Pons (tissue), 1 donor: ENCODE results near the gene CNNM4.

Experiments
- DNase-seq: peaks from one replicate; pipeline ENCODE4 v3.0.0-alpha.2; 2016; ENCODE audit warnings: low spot score

CNNM4 gene

DNA sequence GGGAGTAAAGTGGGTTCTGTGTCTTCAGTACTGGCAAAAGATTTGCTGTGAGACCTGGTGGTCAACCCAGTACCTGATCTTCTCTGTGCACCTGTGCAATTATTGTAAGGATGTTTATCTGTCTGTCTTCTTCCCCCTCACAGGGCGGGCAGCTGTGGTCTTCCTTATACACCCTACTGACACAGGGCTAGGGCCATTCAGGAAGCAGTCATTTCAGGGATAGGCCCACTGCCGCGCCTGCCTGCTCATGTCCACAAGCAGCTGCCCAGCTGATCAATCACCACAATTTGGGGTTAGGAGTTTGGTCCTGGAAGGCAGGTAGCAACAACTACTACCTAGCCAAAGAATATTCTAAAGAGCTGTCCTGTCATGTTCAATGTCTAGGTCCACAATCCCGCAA lies 1.2 kb upstream of the CNNM4 start:
- no peak for DNase-seq

DNA sequence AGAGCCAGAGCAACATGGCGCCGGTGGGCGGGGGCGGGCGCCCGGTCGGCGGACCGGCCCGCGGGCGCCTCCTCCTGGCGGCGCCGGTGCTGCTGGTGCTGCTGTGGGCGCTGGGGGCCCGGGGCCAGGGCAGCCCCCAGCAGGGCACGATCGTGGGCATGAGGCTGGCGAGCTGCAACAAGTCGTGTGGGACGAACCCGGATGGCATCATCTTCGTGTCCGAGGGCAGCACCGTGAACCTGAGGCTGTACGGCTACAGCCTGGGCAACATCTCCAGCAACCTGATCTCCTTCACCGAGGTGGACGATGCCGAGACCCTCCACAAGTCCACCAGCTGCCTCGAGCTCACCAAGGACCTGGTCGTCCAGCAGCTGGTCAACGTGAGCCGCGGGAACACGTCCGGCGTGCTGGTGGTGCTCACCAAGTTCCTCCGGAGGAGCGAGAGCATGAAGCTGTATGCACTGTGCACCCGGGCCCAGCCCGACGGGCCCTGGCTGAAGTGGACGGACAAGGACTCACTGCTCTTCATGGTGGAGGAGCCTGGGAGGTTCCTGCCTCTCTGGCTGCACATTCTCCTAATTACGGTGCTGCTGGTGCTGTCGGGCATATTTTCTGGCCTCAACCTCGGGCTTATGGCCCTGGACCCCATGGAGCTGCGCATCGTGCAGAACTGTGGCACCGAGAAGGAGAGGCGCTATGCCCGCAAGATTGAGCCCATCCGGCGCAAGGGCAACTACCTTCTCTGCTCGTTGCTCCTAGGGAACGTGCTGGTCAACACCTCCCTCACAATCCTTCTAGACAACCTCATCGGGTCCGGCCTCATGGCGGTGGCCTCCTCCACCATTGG lies 507 bp downstream of the CNNM4 start:
- DNase-seq, result no peak

DNA sequence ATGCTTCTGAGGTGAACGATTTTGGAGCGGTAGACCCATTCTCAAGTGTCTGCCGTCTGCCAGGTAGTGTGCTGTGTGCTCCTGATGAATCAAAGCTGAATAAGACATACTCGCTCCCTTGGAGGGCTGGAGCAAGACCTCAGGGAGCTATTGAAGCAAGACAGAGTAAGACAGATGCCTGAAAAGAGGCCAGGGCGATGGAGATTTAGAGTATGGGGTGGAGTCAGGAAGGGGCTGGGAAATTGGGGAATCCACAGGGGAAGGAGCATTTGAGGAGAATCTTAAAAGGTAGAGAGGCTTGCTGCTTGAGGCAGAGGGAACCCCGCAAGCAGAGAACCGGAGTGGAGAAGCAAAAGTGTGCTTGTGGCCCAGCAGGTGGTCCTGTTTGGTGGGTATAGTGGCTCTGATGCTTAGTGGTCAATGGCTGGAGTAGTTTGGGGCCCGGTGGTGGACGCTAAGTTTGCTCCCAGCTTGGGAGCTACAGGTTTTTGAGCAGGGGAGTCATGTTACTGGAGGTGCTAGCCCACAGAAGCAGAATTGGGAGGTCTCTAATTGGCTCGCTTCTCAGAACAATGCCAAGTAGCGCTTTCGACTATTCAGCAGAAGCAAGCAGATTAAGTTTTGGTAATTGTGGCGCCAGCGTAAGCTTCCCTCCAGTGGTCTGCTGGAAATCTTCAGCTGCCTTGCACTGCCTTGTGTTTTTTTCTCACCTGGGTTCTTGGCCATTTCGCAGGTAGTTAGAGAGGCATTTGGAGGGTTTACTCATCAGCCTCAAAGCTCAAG lies 2.0 kb downstream of the CNNM4 start:
- no peak for DNase-seq

DNA sequence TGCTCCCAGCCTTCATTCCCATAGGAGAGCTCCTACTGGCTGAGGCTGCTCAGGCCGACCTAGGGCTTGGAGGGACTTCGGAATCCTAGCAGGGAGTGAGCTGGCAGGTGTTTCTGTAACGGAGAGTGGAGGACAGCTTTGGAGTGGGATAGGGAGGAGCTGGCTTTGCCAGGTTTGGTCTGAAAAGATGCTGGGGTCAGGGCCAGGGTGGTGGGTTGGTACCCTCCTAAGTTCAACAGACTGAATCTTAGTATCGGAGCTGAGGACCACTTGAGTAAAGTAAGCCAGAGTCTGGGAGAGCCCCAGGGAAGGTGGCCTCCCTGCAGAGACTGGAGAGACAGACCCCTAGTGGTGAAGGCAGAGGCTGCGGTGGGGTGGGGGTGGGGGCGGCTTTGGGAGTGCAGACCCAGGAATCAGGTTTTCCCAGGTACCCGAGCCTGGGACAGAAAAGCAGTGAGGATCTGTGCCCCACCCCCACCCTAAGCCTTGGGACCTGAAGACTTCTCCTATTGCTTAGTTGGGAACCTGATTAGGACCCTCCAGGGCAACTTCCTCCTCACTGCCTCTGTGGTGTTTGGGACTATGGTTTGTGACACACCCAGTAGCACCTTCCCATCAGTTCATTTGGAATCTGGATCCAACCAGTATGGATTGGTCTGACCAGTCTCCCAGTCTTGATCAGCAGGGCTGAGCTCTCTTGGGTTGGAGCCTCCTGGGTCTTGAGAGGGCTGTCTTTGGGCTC lies 3.0 kb downstream of the CNNM4 start:
- DNase-seq, result peak; percentile 24

DNA sequence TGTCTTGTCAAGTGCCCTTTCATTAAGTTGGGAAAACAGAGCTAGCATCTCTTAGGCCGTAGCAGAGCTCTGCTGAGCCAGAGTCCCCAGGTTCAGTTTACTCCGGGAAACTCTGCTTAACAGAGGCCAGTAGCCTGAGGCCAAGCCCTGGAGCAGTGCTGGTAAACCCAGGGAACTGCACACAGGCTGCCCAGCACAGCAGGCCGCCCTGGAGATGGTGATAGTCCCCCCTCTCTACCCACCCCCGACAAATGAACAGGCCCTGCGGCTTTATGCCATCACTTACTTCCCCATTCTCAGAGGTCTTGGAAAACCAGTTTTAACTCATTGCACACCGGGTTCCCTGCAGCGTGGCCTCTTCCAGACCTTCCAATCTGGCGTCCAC lies 3.5 kb downstream of the CNNM4 start:
- peak; percentile 41 for DNase-seq

DNA sequence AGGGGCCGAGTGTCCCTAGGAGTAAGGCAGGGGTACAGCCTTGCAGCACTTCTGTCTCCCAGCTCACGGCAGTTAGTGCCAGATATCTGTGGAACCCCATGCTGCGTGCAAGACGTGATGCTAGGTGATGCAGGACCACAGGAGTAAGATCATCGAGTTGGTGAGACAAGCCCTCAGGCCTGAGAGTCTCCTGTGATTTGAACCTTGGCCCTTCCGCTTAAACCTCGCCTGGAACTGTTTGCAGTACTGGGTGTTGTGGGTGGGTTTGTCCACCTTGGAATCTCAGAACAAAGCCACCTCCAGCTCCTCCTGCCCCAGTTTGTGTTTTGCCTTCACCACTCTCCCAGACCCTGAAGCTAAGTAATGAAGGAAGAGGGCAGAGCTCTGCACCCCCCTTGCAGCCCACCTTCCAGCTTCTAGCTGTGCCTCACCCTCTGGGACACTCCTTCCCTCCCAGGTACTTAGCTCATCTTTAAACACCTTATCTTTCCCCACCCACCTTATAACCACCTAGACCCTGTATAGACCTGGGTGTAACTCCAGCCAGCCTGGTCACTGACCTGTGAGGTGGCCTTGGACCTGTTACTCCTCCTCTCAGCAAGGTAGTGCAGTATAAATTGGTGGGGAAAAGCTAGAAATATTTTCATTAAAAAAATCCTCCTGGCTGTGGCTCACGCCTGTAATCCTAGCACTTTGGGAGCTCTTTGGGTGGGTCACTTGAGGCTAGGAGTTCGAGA lies 6.6 kb downstream of the CNNM4 start:
- DNase-seq, result no peak

DNA sequence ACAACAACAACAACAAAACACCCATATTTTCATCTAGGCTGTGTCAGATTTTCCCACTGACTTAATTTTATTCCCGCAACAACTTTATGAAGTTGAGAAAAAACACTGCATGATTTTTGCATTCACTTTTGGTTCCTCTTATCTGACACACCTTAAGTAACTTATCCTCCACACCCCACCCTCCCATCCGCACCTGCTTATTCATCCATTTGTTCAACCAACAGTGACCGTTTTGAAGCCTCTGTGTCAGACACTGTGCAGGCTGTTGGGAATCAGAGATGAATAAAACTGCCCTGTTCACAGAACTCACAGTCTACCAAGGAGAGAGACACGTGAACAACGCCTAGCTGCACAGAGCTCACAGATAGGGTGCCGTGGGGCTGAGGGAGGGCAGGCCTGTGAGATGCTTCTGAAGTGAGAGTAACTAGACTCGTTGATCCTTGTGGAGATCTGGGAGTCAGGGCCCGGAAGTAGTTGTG lies 7.4 kb downstream of the CNNM4 start:
- DNase-seq, result no peak

DNA sequence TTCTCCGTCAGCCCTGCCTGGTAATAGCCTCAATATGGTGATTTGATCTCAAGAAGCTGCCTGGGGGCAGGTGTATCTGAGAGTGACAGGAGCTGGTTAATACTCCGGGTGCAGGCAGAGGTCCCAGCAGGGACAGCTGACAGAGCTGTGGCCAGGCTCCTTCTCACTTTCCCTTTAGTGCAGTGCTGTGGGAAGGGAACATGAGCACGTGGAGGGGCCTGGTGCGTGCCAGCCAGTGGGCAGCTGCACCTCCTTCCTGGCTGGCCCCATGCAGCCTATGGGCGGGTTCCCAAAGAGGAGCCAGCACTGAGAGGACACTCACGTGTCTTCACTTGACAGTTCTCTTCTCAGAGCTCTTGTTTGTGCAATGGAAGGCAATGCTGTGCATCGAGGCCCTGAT lies 9.1 kb downstream of the CNNM4 start:
- peak; percentile 55 for DNase-seq

DNA sequence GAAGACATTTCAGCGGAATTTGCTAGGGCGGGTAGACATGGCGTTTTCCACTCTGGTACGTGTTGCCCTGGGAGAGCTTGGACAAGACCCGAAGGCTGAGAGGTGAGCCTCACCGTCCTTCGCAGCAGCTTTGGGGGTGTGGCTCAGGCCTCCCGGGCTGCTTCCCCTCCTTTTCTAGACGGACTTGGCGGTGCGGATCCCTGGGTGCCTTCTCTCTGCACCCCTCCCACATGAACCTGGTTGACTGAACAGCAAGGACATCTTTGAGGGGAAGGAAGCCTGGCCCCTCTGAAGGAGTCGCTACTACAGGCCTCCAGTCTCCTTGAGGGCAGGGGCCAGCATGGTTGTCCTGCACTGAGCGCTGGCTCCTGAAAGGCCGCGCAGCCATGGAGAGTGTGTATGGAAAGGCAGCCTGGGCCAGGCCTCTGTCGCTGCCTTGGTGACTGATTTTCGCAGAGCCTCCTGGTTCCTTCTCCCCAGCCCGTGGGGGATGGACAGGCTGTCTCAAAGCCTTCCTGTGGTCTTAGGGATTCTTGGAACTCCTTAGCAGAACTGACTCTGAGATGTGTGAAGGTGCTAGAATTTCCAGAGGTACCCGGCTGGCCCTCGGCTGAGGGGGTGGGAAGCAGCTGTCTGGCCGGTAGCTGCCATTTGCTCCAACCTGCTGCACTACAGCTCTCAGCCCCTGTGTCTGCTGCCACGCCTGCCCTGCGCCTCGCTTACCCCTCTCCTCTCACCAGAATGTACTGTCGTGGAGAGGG lies 9.9 kb downstream of the CNNM4 start:
- no peak for DNase-seq

DNA sequence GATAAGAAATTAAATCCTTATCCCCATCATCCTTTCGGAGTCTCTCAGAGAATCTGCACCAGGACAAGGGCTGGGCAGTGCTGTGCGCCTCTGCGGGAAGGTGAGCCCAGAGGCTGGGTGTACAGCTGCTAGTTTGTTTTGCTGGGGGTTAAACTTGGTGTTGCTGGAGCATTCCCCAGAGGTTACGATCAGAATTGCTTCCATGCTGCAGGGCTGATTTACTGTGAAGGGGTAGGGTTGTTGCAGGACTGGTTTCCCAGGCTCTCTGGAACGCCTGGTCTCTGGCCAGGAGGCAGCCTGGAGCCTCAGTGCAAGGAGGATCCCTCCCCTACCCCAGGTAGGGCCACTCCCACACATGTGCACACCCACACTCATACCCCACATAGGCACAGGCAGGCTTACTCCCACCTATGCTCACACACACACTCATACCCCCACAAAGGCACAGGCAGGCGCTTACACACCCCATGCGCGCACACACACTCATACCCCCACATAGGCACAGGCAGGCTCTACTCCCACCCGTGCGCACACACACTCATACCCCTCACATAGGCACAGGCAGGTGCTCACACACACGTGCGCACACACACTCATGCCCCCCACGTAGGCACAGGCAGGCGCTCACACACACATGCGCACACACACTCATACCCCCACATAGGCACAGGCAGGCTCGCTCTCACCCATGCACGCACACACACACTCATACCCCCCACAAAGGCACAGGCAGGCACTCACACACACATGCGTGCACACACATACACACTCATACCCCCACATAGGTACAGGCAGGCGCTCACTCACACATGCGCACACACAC lies 11.3 kb downstream of the CNNM4 start:
- no peak for DNase-seq

DNA sequence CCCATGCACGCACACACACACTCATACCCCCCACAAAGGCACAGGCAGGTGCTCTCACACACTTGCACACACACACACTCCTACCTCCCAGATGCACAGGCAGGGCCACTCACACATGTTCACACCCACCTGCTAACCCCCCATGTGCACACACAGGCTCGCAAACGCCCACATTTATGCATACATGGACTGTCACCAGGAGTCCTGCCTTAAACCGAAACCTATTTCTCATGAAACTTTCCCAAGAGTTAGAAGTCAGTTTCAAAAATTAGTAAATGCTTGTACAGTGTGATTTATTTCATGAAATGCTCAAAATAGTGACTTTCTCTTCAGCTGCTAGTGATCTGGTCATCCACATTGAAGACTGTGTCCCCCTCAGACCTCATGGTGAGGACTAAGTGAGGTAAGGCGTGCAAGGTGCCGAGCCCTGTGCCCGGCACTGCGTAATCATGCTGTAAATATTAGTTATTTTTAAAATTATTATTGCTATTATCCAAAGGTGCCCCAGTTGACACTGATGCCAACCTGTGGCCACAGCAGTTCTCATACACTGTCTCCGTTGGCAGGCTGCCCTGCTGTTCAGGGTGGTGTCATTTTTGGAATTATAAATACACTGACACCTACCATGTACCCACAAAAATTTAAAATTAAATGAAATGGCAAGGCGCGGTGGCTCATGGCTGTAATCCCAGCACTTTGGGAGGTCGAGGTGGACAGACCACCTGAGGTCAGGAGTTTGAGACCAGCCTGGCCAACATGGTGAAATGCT lies 12.4 kb downstream of the CNNM4 start:
- no peak for DNase-seq

DNA sequence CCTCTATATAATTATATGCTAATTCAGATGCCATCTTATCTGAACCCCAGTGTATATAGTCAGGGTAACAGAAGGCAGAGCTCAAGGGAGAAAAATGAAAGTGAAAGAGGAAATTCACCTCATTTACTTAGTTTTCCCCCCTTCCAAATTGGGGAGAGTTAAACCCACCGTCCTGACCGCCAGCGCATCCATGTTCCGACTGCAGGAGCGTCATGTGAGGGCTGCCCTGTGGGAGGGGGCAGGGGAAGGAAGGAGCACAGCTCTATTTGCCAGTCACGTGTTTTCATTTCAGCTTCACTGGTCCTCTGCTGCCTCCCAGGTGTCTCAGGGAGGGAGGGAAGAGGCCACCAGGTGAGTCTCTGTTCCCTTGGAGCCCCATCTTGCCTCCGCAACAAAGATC lies 13.2 kb downstream of the CNNM4 start:
- no peak for DNase-seq

DNA sequence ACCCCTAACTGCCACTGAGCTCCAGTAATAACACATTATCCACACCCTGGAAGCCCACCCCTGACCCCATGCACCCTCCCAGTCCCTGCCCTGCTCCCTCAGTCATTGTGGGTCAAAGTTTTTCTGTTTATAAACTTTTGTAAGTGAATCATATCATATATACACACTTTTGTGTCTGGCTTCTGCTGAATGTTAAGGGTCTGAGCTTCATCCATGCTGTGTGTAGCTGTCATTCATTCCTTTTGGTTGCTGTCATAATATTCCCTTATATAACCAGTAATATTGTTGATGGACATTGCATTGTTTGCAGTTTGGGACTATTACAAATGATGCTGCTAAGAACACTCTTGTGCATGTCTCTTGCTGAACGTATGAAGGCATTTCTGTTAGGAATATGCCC lies 14.5 kb downstream of the CNNM4 start:
- DNase-seq, result no peak

DNA sequence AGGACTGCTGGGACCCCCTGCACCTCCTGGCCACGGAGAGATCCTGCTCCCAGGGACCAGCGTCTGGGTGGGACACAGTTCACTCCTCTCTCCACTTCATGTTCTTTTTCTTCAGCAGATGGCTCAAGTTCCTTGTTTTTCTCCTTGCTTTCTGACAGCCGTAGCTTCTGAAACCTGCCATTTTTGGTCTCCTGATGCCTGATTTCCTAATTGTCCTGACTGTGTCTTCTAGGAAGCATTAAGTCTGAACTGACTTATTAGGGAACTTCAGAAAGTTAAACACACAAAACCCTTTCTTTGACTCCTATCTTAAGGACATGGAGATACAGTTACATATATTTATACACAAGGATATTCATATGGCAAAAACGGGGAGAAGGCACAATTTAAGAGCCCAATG lies 22.7 kb downstream of the CNNM4 start:
- no peak for DNase-seq

DNA sequence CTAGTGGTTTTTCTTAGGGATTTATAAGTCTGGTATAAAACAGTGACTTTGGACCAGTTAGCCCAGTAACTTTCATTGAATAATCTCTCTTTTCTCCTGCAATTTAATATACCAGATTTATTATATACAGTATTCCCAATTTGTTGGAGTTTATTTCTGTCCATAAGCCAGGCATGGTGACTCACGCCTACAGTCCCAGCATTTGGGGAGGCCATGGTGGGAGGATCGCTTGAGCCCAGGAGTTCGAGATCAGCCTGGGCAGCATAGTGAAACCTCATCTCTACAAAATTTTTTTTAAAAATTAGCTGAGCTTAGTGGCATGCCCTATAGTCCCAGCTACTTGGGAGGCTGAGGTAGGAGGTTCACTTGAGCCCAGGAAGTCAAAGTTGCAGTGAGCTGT lies 26.7 kb downstream of the CNNM4 start:
- no peak for DNase-seq

DNA sequence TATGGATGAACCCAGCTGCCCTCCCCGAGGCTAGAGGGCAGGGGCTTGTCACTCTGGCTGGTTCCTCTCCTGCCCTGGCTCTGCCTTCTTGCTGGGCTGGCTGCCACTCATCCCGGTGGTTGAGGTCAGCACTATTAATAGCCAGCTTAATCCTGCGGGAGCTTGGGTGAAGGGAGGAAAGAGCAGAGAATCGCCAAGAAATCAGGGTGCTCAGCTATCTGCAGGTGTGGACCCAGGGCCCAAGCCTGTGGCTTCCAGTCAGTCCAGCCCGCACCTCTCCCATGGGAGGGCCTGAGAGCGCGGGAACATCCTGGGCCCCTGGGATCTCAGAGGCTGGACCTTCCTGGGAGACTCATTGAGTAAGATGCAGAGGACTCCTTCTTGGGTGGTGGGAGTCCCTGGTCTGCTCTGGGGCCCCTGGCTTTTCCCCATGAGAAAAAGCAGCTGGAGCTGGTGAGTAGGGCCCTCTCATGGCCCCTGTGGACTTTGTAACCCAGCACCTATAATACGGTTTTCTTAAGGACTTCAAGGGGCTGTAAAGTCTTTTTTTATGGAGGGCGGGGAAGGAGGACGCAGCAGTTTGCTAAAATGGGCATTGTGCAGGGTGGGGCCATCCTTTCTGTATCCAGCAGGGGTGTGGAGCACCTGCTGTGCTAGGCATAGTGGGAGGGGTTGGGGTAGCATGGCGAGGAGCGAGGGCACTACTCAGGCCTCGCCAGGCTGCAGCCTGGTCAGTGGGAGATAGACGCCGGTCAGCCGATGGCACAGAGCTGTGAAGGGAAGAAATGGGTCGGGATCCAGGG lies 27.9 kb downstream of the CNNM4 start:
- DNase-seq, result peak; percentile 62

DNA sequence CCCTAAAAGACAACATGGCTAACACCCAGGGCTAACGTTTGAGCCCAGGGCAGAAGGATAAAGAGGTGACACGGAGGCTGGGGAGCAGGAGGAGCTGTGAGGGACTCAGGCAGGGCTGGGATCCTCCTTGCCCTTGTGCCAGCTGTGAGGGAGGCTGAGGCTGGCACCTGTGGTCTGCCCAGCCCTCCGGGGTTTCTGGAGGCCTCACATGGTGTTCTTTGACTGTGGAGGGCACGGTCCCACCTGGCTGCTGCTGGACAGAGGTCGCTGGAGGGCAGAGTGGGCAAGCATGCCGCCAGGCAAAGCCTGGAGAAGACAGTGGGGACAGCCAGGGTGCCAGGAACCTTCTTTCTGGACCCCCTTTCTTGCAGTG lies 28.5 kb downstream of the CNNM4 start:
- DNase-seq, result no peak
